ENCODE results near the gene CACNG5.

The CACNG5 gene

DNA sequence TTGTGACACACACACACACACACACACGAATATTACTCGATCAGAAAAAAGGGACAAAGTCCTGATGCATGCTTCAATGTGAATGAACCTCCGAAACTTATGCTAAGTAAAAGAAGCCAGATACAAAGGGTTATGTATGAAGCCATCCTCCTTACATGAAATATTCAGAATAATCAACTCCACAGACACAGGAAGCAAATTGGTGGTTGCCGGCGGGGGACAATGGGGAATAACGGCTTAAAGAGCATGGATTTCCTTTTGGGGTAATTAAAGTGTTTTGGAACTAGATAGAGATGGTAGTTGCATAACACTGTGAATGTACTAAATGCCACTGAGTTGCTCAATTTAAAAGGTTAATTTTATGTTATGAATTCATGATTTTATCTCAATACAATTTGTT lies 8.1 kb upstream of the CACNG5 start:
- no peak for DNase-seq (ENCODE audit: low spot score)

DNA sequence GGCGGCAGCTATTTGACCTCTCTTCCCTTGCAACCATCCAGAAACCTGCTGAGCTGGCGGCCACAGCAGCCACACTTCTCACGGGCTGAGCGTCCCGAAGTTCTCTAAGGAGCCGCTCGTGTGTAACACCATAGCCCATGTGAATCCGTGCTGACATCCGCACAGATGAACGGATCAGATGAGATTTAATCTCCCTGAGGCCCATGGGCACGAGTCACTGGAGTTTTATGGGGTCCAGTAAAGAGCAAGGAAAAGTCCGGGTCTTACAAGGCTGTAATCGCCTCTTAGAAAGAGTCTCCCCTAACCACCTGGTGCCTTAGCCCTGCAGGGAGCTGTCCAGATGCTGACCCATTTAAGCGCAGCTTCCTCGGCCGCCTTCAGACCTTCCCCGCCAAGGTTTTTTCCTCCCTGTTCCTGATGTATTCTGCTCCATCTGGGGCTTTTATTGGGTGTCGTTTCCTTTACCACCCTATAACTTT lies 5.5 kb upstream of the CACNG5 start:
- DNase-seq (ENCODE audit: low spot score) = peak; percentile 13

DNA sequence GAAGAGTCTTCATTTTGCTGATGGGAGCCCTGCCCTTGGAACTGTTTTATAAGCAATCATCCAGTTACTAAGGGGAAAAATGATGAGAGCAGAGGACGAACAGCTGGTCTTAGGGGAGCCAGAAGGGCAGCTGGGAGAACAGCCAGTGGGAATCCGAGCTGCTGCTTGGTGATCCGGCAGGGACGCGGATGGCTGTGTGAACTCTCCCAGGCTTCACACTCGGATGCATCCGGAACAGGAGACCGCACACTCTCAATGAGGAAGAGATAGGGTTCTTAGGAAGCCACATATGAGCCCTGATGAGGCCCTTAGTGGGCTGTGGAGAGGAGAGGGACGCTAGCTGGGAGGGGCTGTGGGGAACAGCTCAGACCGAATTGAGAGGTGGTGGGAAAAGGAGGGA lies 5.0 kb upstream of the CACNG5 start:
- DNase-seq (ENCODE audit: low spot score) = no peak

DNA sequence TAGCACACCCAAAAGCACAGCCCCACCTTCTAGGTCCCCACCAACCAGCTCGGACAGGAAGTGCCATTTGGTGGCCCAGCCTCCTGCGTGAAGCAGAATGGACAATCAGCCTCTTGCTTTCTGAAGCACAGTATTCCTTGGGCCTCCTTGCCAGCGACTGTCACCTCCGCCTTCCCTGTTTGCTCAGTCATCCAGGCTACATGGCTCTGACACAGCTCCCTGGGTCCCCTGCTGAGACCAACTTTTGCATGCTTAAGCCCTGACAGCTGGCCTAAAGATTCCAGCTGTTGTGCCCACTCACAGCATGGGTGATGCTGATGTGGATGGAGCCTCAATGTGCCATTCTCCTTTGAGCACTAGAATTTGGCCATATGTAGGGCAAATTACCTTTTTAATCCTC lies 4.5 kb upstream of the CACNG5 start:
- no peak for DNase-seq (ENCODE audit: low spot score)

DNA sequence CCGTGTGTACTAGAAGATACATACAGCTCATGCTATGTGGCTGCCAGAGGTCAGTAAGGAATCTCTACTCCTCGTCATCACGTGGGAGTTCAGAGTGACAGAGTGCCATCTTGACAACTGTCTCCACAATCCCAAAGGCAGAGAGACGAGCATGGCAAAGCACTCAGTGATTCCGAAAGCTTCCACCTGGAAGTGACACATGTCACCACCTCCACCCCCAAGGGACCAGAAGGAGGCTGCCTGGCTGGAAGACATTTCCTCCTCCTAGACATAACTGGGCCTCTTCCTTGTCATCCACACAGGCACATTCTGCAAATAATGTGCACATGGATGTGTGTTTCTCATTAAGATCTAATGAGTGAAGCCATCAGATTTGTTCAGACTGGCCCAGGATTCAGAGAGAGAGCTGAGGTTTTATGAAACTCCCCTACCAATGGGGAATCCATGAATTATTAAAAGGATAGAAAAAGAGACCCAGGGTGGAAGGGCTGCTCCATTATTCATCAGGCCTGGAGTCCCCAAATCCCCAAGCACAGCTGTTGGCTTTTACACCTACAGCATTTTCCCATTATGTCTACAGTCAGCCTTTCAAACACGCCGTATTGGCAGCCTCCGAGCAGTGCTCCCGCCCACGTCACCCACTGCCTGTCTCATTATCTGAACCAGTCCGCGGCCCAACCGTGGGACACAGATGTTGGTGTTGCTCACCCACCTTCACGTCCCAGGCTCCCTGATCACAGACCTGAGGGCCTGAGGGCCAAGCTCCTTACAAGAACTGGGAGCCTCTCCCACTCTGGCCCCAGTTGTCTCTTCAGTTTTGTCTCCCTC lies 3.3 kb upstream of the CACNG5 start:
- no peak for DNase-seq (ENCODE audit: low spot score)

DNA sequence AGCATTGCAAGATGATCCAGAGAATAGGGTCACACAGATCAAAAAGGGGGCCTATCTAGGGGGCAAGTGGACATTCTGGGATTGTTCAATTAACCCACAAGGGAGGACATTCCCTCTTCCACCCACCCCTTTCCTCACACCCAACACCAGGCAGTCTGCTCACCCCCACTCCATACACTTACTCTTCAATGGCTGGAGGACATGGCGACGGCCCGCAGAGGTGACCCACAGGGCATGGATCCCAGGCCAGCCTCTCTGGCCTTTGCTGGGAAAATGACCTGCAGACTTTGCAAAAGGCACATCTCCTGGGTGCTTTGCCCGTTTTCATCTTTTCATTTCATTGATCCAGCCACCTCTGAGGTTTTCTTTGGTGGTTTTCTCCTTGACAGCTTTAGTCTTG lies 1.7 kb upstream of the CACNG5 start:
- DNase-seq (ENCODE audit: low spot score) = no peak

DNA sequence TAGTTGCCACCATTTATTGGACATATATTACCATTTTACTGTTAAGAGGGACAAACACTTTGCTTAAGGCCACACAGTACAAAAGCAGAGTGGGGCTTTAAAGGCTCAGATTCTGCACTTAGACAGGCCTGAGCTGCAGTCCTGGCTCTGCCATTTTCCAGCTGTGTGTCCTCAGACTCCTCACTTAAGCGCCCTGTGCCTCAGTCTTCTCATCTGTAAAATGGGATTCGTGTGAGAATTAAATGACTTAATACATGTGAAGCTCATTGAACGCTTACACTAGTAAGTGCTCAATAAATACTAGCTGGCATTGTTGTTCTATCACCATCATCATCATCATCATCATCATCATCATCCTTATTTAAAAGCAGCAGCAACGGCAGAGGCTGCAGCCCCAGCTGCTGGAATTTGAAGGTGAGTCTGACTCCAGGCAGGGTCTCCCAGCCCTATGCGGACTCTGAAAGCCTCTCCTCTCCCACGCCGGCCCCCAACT lies 445 bp upstream of the CACNG5 start:
- DNase-seq (ENCODE audit: low spot score) = no peak

DNA sequence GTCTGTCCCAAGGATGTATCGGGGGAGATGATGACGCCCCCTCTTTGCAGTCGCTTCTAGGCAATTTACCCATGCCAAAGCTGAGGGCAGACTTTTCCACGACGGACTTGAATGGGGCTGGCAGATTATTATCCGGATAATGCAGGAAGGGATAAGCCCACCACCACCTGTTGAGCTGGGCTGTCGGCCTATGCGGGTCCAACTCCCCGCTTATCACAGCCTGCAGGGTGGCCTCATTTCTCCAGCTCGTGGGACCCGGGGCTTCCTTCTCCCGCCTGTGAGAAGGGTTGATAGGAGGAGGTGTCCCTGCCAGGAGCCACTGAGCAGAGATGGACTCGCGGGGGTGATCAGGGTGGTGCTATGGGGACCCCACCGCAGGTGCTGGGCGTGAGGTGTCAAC lies 559 bp downstream of the CACNG5 start:
- no peak for DNase-seq (ENCODE audit: low spot score)

DNA sequence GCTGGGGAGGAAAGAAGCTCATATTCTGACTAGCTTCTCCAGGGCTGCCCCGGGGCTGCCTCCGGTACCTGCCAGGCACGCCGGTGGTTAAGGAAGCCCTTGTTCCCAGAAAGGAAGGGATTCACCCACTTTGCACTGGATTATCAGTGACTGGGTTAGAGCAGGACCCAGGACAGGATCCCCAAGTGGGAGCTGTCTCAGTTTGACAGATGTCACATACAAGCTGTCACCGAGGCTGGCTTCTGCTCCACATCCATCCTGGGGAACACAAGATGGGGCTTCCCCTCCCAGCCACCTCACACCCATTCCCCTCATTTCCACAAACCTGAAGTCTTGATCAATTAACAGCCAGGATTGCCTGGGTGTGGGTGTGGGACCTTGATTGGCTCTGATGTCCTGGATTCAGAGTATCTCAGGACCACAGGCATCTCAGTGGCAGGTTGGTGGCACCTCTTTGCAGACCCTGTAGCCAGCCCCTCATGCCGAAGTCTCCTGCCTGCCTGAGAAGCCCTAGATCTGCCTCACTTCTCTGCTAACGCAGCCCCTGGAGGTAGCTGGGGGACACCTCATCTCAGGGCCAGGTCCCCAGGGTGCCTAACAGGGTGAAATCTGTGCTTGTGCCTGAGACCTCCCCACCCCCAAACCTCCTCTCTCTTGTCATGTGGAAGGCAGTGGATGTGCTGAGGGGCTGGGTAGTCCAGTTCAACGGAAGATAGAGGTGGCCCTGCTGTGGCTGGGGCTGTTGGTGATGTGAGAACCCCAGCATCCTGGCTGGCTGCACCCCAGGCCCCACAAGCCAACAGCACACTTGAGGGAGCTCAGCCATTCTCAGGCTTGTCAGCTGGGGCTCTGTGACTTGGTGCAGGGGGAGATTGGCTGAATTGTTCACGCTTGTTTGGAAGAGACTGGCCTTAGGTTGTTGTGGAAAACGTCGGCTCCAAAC lies 1.4 kb downstream of the CACNG5 start:
- no peak for DNase-seq (ENCODE audit: low spot score)

DNA sequence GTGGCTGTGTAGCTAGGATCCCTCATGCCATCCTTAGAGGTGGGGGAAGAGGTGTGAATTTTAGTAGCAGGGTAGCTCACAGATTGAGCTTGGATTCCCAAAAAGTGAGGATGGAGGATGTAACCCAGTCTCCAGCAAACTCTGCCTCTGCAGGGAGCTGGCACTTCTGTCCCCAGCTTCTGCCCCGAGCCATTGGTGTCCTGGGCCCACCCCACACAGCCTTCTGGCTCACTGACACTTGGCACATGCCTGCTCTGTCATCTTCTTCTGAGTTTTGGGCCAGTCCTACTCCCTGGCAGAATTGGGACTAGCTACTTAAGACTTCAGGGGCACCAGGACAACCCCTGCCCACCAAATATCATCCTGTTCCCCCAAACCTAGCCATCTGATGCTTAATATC lies 2.3 kb downstream of the CACNG5 start:
- no peak for DNase-seq (ENCODE audit: low spot score)

DNA sequence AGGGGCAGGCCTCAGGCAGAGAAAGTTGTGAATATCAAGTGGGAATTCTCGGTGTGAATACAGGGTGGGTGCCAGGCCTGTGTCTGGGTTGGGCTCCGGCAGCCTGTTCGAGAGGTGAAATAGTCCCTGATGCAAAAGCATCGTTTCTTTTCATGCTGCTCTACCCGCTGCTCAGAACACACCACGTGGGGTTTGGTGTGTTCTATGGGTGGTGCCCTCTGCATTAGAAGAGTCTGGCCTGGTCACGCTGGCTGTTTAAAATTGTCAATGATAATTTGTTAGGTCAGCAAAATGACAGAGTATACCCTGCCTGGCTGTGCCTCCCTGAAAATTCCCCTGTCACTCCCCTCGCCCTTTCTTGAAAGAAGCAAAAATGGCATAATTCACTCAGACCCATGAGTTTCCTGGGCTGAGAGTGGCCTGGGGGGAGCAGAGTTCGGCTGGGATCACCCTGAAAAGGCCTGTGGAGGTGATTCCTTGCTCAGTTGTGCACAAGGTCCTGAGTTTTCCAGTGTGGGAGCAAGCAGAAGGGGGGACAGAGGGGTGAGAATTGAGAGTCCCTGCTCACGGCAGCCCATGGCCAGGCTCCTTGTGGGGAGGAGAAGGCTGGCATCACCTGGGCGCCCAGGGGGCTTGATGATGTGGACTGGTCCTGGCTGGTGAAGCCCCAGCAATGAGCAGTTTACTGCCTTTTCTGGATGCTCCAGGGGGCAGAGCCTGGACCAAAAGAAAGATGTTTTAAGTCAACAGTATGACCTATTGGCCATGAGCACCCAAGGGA lies 3.2 kb downstream of the CACNG5 start:
- DNase-seq (ENCODE audit: low spot score) = no peak

DNA sequence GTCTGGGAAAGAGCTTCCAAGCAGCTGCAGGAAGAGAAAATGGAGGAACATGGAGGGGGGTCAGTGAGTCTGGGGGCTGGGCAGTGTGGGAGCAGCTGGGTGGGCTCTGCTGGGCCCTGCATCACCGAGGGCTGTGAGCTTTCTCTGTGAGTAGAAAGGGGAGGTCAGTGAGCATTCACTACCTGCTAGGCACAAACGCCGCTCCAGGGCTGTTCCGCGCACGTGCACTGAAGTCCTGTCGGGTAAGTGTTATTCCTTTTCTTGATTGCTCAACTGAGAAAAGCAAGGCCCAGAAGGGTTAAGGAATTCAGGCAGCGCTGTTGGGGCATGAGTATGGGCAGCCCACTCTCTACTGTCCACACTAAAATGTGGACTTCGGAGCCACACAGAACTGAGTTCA lies 4.7 kb downstream of the CACNG5 start:
- DNase-seq (ENCODE audit: low spot score) = no peak

DNA sequence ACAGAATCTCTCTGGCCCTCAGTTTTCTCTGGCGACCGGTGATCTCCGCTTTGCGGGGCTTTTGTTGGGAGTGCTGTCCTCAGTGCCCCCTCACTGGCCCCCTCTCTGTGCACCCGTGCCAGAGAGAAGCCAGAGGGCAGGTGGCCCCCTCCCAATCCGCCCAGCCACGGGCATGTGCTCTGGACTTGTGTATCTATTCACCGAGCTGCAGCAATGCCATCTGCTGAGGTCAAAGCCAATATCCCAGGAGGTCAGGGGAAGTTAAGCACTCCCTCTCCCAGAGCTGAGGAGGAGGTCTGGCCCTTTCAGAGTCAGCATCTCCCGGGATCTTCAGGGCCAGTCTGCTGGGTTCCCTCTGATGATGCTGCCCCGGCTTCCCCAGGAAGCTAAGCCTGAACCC lies 5.1 kb downstream of the CACNG5 start:
- no peak for DNase-seq (ENCODE audit: low spot score)

DNA sequence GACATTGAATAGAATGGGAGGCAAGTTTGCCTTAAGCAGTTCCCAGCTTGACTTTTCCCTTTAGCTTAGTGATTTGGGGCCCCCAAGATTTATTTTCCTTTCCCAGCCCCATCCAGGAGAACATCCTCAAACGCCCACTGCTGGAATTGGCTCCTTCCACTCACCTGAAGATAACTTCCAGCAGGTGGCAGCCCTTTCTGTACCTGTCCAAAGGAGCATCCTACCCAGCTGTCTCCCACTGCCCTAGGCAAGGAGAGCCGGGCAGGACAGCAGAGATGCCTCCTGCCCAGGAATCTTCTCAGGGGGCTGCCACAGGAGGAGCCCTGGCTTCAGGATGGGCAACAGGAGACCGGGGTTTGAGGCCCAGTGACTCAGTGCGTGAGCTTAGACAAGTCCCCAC lies 6.4 kb downstream of the CACNG5 start:
- DNase-seq (ENCODE audit: low spot score) = no peak

DNA sequence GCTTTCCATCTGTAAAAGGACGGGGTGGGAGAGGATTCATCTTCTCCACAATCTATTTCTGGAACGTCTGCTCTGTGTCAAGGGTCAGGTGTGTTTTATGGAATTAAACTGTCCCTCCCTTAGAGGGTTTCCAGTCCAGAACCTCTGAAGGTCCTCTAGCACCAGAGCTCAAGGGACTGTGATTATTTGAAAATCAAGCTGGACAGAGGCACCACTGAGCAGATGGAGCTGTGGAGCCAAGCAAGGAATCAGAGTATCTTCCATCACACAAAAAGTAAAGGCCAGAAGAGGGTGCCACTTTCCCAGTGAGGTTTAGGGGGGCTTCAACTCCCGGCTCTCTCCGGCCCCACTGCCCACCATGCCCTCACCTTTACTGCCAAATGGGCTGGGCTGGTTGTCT lies 6.8 kb downstream of the CACNG5 start:
- no peak for DNase-seq (ENCODE audit: low spot score)

DNA sequence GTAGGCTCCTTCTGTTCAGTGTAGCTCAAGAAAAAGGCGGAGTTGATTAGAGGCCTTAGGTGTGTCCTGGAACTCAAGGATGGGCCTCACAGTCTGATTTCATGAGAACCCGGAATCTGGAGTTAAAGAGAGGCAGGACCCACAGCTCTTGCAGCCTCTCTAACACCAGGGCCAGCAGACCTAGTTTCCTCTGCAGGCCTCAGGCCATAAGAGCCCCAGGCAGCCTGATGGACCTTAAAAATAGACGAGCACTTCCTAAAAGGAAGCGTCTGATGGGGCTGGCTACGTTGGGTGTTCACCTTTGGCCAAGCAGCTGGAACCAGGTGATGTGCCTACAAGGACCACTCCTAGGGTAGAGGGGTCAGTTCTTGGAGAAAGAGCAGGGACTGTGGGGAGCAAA lies 7.6 kb downstream of the CACNG5 start:
- DNase-seq (ENCODE audit: low spot score) = no peak

DNA sequence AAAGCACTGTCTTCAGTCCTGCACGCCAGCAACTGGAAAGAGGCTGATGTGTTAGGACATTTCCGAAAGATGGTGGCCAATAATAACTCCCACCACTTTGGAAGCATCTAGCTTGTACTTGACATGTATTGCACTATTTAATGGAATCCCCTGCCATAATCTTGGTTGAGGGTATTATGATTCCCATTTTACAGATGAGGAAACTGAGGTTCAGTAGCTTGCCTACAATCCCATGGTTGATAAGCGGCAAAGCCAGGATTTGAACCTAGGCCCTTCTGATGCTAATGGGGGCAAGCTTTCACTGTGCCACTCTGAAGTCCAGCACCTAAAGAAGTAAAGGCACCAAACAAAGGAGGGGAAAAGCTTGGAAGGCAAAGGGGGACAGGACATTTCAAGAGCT lies 8.0 kb downstream of the CACNG5 start:
- no peak for DNase-seq (ENCODE audit: low spot score)

DNA sequence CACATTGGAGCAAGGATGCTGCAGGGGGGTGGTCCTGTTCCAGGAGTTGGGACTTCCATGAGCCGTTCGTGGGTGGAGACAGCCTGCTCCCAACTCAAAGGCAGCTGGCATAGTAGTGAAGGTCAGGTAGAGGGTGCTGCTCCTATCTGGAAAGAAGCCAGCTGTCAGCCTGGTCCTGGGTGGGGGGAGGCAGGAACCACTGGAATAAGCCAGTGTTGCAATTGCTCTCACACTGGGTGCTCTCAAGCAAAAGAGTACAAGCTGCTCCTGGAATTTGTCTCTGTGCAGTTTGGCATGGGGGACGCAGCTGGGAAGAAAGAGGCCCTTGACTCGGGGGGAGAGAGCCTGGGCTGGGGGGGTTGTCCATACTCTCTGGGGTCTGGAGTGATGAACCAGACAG lies 8.7 kb downstream of the CACNG5 start:
- DNase-seq (ENCODE audit: low spot score) = no peak

DNA sequence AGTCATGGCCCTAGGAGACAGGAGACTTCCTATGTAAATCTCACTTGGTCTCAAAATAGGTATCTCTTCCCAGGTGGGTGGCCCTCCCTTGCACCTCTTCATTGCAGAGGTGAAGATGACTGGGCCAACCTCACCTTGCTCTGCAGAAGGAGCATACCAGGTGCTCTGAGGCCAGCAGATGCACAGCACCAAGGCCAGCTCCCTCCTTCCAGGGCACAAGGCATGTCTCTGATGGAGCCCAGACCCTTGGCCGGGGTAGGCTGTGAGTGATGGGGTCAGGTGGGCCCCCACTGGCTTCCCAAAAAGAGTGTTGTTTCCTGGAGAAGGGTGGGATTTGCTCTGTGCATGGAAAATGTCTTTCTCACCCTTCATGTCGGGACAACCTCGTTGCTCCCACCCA lies 12.8 kb downstream of the CACNG5 start:
- DNase-seq (ENCODE audit: low spot score) = no peak

DNA sequence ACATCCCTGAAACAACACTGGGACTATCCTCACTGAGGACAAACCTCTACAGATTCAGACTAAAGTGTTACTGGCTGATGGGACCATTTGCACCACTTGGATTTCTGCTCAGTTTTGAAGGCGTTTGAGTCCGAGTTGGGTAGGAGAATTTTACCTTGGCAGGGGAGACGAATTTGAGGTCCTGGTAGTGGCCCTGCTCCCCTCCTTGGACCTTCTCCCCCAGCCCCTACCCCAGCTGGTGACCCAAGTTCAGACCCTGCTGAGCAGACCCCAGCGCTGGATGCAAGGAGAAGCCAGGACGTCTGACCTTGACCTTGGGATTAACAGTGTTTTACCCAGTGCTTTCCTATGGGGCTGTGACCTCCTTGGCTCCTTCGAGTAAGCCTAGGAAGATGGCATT lies 13.6 kb downstream of the CACNG5 start:
- DNase-seq (ENCODE audit: low spot score) = no peak

DNA sequence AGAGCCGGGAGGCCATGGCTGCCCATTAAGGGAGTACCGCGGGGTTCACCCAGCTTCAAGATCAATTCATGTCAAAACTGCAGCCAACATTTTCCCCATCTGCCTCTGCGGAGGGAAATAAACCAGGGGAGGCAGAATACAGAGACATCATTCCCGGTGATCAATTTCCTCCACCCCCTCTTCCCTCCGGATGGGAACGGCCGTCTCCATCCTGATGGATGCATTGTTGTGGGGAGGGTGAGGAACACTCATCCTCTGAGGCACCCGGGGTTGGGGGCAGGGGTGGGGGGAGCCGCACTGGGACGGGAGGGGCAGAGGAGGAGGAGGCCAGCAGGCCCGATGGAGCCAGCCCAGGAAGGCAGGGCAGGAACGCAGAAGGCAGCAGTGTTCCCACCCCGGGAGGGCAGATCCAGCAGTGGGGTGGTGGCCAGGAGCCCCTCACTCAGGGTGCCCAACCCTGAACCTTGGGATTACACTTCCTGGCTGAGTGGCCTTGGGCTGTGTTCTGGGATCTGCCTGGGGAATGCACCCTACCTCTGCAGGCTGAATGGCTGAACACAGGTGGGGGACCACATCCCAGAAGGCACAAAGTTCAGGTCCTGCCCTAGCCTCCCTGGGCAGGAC lies 14.2 kb downstream of the CACNG5 start:
- DNase-seq (ENCODE audit: low spot score) = no peak
